AG10803 (cell line): ENCODE data around the gene TRMT44.

Source experiments
- DNase-seq: peaks from one replicate; pipeline ENCODE4 v3.0.0; 2010; ENCODE audit warnings: low read depth
- H3K4me3 ChIP-seq: 2 replicates; pipeline ENCODE4 v1.5.1; 2011; ENCODE audit warnings: mild to moderate bottlenecking, low read length, control low read depth
- CTCF ChIP-seq: conservative IDR thresholded peaks from 2 replicates; pipeline ENCODE4 v1.5.1; 2011; ENCODE audit warnings: mild to moderate bottlenecking, low read length, control low read depth, inconsistent platforms

Gene TRMT44

GRCh38 chr4:8401665-8402064, 38.9 kb upstream of the TRMT44 start:
- no peak overlapping the region for H3K4me3 ChIP-seq
- no peak for DNase-seq
- TF ChIP-seq CTCF = no peak

- H3K4me3 ChIP-seq = no peak overlapping the region
- no peak for DNase-seq
- no peak for TF ChIP-seq CTCF
Observed at GRCh38 chr4:8402181-8402597, 38.4 kb upstream of the TRMT44 start.

- DNase-seq = no peak
- no peak overlapping the region for H3K4me3 ChIP-seq
- TF ChIP-seq CTCF = no peak
Observed at GRCh38 chr4:8402640-8403039, 37.9 kb upstream of the TRMT44 start.

GRCh38 chr4:8403173-8403753, 37.3 kb upstream of the TRMT44 start:
- TF ChIP-seq CTCF = peak; percentile 95
- DNase-seq = peak; percentile 73
- no peak overlapping the region for H3K4me3 ChIP-seq

GRCh38 chr4:8403976-8404375, 36.6 kb upstream of the TRMT44 start:
- DNase-seq = no peak
- no peak for TF ChIP-seq CTCF
- no peak overlapping the region for H3K4me3 ChIP-seq

- TF ChIP-seq CTCF = no peak
- no peak for DNase-seq
- H3K4me3 ChIP-seq = no peak overlapping the region
Observed at GRCh38 chr4:8404791-8405515, 35.6 kb upstream of the TRMT44 start.

- TF ChIP-seq CTCF = no peak
- no peak for DNase-seq
- H3K4me3 ChIP-seq = no peak overlapping the region
Observed at GRCh38 chr4:8405516-8405875, 35.1 kb upstream of the TRMT44 start.
